Ovary (tissue), 9 donors: Measurements from ENCODE around the gene DNAH9. TPM values are rescaled to one million over a fixed set of nuclear protein-coding genes. Genes with fewer than 3 reads are reported as not detected.

Experiments used
- DNase-seq, 5 donors: peaks; one replicate each; pipeline ENCODE4 v3.0.0-alpha.2; 2019 to 2020
- H3K27ac ChIP-seq, 2 donors: fragments of 200-600 bp; one replicate each; pipeline versions ENCODE4 v1.5.1 to v1.8.0; 2019 to 2022
- H3K27me3 ChIP-seq: fragments of 200-600 bp; one replicate; pipeline ENCODE4 v1.8.0; 2022
- H3K36me3 ChIP-seq: fragments of 200-600 bp; sonication (generic); one replicate; pipeline ENCODE4 v1.5.1; 2019
- H3K4me1 ChIP-seq: one replicate; pipeline ENCODE4 v1.8.1; 2013; ENCODE audit warnings: mild to moderate bottlenecking, moderate library complexity; ENCODE audit not compliant: insufficient read depth
- H3K4me3 ChIP-seq: fragments of 200-600 bp; sonication (generic); one replicate; pipeline ENCODE4 v1.5.1; 2017
- H3K9me3 ChIP-seq, 2 donors: fragments of 200-600 bp in 1 of 2; sonication (generic) in 1 of 2; one replicate each; pipeline versions ENCODE4 v1.5.1 to v1.8.1; 2013 to 2019; ENCODE audit warnings: mild to moderate bottlenecking in 1 of 2, moderate library complexity in 1 of 2
- EP300 ChIP-seq: sonication (generic); formaldehyde crosslinking; IDR thresholded peaks from one replicate; pipeline ENCODE4 v1.6.1; 2017; ENCODE audit warnings: antibody characterized with exemption
- POLR2A ChIP-seq: fragments of 450-650 bp; IDR thresholded peaks from one replicate; pipeline ENCODE4 v1.6.1; 2017; ENCODE audit warnings: antibody characterized with exemption, mild to moderate bottlenecking, moderate library complexity
- WGBS, 3 donors: extraction: QIAGEN DNeasy Blood & Tissue Kit in 1 of 3; methylation state at CpG; one replicate each; pipeline versions ENCODE4 v1.1.5 to v1.1.7; 2013 to 2017; 5-methylcytosine and 5-hydroxymethylcytosine counted together
- intact Hi-C, 4 donors: fragments of 100-400 bp; cut with DNase I; formaldehyde crosslinking; loops; one replicate each; pipeline versions ENCODE4 v1.11.0 to v1.15.1; 2022 to 2023
- polyA plus RNA-seq, 2 donors: library from polyadenylated mRNA; stranded (reverse); fragments of 200-250 nt in 1 of 2; fragments of 350-450 nt in 1 of 2; fragmentation: Illumina TruSeq in 1 of 2; extraction: RNeasy Lipid Tissue Mini Kit (QIAGEN cat#74804) in 1 of 2; gene quantifications; one replicate each; pipeline ENCODE4 v1.2.3, GENCODE V29; 2013 to 2014
- total RNA-seq, 7 donors: library from RNA; depleted of rRNA in 2 of 7; stranded (reverse); fragments of >200 nt in 2 of 7; fragmentation: NEBNext Ultra II Directional in 3 of 7; extraction: Animal tissue kit (Norgen Biotek cat#: 25700) in 3 of 7; gene quantifications; one replicate each; pipeline versions ENCODE4 v1.1.0 to v1.2.4, GENCODE V29; 2016 to 2023
- TF ChIP-seq, protein P1 (sequence below), 3 donors: fragments of 450-650 bp in 2 of 3; fragments of 200-600 bp in 1 of 3; IDR thresholded peaks; one replicate each; pipeline versions ENCODE4 v1.5.1 to v1.8.0; 2016 to 2022; ENCODE audit warnings: antibody characterized with exemption in 3 of 3, mild to moderate bottlenecking in 1 of 3
- donor health status: DM: no; HTN: no; CAD: no; lungs with moderate emphysema.
- donor health status: DM: no; HTN: no; CAD: no.
- donor health status: Bipolar disorder and iron deficiency.
- donor health status: DM: yes; HTN: yes; CAD: no.
- donor health status: DM: no; HTN: no; CAD: no.
- donor health status: DM: yes; HTN: yes; CAD: no.

DNAH9 gene
- total and polyA plus RNA-seq, 9 donors: 1.4 to 43.7 (median 3.4) TPM

DNA sequence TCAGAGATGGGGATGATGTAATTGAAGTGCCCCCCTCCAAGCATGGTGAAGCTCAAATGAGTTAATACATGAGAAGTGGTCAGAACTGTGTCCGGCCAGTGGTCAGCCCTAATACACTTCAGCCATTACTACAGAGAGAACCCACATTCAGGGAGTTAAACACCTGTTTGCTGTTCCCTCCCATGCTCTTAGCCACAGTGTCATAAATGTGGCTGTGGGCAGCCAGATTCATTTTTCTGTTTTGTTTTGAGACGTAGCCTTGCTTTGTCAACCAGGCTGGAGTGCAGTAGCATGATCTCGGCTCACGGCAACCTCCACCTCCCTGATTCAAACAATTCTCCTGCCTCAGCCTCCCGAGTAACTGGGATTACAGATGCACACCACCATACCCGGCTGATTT is 139.9 kb downstream of the DNAH9 start:
- Histone ChIP-seq H3K27ac (no peak overlapping the region), H3K36me3 (no peaks in the 10 kb centered on the region), H3K4me1 (no peaks in the 10 kb centered on the region), H3K27me3 (no peaks in the 10 kb centered on the region), H3K9me3 (no peaks in the 10 kb centered on the region), H3K4me3 (no peak overlapping the region)
- TF ChIP-seq EP300 (no peak), POLR2A (no peak)
- TF ChIP-seq, protein P1, sequence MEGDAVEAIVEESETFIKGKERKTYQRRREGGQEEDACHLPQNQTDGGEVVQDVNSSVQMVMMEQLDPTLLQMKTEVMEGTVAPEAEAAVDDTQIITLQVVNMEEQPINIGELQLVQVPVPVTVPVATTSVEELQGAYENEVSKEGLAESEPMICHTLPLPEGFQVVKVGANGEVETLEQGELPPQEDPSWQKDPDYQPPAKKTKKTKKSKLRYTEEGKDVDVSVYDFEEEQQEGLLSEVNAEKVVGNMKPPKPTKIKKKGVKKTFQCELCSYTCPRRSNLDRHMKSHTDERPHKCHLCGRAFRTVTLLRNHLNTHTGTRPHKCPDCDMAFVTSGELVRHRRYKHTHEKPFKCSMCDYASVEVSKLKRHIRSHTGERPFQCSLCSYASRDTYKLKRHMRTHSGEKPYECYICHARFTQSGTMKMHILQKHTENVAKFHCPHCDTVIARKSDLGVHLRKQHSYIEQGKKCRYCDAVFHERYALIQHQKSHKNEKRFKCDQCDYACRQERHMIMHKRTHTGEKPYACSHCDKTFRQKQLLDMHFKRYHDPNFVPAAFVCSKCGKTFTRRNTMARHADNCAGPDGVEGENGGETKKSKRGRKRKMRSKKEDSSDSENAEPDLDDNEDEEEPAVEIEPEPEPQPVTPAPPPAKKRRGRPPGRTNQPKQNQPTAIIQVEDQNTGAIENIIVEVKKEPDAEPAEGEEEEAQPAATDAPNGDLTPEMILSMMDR (IDR thresholded peaks at IDR 0.05): no peak
- 87 to 95% (median 92%) methylated on average over 6 of the region's 6 CpGs for WGBS, 3 donors
- intact Hi-C loops: no loop called here
- no peak for DNase-seq

DNA sequence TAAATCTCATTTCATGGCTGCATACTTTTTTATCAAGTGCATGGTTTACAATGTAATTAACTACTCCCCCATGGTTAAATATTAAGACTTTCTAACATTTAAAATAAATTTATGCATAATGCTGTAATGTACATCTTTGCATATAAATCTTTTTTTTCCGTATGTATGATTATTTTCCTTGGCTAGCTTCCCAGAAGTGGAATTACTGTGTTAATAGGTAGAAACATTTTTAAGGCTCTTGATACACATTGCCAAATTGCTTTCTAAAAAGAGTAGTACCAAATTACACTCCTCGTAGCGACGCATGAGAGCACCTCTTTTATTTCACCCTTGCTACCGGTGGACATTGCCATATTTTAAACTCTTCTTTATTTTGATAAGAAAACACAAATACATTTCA is 141.1 kb downstream of the DNAH9 start:
- no peaks in the 10 kb centered on the region for H3K27me3 ChIP-seq
- 15 to 27% (median 18%) methylated on average over 5 of the region's 5 CpGs for WGBS, 3 donors
- no peaks in the 10 kb centered on the region for H3K36me3 ChIP-seq
- no peak for DNase-seq
- intact Hi-C loops: no loop called here
- no peaks in the 10 kb centered on the region for H3K9me3 ChIP-seq
- TF ChIP-seq, protein P1 (IDR thresholded peaks at IDR 0.05): no peak
- TF ChIP-seq EP300 (no peak), POLR2A (no peak)
- H3K4me1 ChIP-seq: no peaks in the 10 kb centered on the region
- no peak overlapping the region for H3K4me3 ChIP-seq
- H3K27ac ChIP-seq: no peak overlapping the region

DNA sequence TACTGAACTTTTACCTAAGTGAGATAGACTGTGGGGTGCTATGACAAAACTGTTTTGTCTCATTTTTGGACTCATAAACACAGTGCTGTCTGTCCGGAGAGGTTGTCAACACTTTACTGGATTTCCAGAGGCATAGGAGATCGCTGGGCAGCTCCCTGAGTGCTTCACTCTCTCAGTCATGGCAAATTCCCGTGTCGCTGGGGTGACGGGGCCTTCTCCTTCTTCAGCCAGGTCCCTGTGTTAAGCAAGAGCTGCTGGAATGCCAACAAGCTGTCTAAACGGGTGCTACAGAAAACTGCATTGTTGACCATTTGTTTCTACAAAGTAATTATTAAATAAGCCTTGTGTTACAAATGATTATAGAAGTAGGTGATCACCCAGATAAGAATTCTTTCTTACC is 141.6 kb downstream of the DNAH9 start:
- Histone ChIP-seq H3K27ac (no peak overlapping the region), H3K9me3 (no peaks in the 10 kb centered on the region), H3K36me3 (no peaks in the 10 kb centered on the region), H3K27me3 (no peaks in the 10 kb centered on the region), H3K4me1 (no peaks in the 10 kb centered on the region), H3K4me3 (no peak overlapping the region)
- intact Hi-C loops: no loop called here
- 78 to 83% (median 80%) methylated on average over 6 of the region's 6 CpGs for WGBS, 3 donors
- TF ChIP-seq, protein P1 (IDR thresholded peaks at IDR 0.05): no peak
- no peak for TF ChIP-seq POLR2A
- no peak for TF ChIP-seq EP300
- no peak for DNase-seq

DNA sequence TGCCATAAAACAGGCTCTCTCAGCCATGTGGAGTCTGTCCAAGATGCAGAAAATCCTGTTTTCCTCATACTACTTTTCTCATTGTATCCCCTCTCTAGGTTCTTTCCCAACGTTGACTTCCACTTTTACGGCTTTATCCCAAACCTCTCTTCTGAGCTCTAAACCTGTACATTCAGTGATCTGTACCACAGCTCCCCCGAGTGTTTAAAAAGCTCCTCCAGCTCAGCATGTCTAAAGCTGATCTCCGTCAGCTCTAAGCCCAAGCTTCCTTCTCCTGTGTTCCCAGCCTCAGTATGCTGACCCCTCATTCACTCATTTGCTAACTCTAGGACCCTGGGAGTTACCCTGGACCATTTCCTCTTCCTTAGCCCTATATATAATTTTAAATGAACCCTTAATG is 144.6 kb downstream of the DNAH9 start:
- intact Hi-C loops: no loop called here
- WGBS, 3 donors: 23 to 31% (median 25%) methylated on average over 4 of the region's 4 CpGs

More for the DNA sequence above, 144.6 kb downstream of the DNAH9 start:
- Histone ChIP-seq H3K4me3 (no peak overlapping the region), H3K9me3 (no peaks in the 10 kb centered on the region), H3K4me1 (no peaks in the 10 kb centered on the region), H3K27me3 (no peaks in the 10 kb centered on the region), H3K27ac (no peak overlapping the region), H3K36me3 (no peaks in the 10 kb centered on the region)
- no peak for DNase-seq
- TF ChIP-seq POLR2A: no peak
- TF ChIP-seq EP300: no peak
- TF ChIP-seq, protein P1 (IDR thresholded peaks at IDR 0.05): no peak
